GM21576 (cell line): ENCODE results near the gene PPIP5K1.
A peak's percentile ranks its signal among the peaks of the same experiment; 100 is the strongest.

Experiments used
- ATAC-seq: cut with Tn5 transposase; IDR thresholded peaks from one replicate; pipeline ENCODE4 v1.9.1; 2021; ENCODE audit warnings: mild to moderate bottlenecking, moderate library complexity; ENCODE audit not compliant: unreplicated experiment

PPIP5K1 gene

GRCh38 chr15:43492673-43493601 is 97.1 kb downstream of the PPIP5K1 start, which contains the start of gene TP53BP1:
TSS of gene TP53BP1 (minus strand) at chr15:43493156. CDS start at chr15:43493043, 113 bp downstream.
- ATAC-seq: peak; percentile 97

- no peak for ATAC-seq
Measured at GRCh38 chr15:43492266-43492665, 97.7 kb downstream of the PPIP5K1 start.

- ATAC-seq: no peak
Measured at GRCh38 chr15:43489191-43489590, 100.8 kb downstream of the PPIP5K1 start.

GRCh38 chr15:43488790-43489189 is 101.2 kb downstream of the PPIP5K1 start:
- ATAC-seq: no peak

GRCh38 chr15:43487271-43487895 is 102.6 kb downstream of the PPIP5K1 start:
- no peak for ATAC-seq

GRCh38 chr15:43484455-43484854 is 105.6 kb downstream of the PPIP5K1 start:
- ATAC-seq: no peak
